HCT116 (cell line): ENCODE data around the gene BOD1L1. TPM values are rescaled to one million over a fixed set of nuclear protein-coding genes. Genes with fewer than 3 reads are reported as not detected.

Experiments
- ATAC-seq: fragments of 200-7000 bp; cut with Tn5 transposase; 2 replicates; pipeline ENCODE4 v1.9.1; 2020; ENCODE audit warnings: mild to moderate bottlenecking, moderate library complexity
- BruUV-seq: library from RNA; stranded (reverse); fragments of 400-500 nt; replicated peaks from 2 replicates; lab custom pipeline; 2021; lab: Mats Ljungman, UMichigan
- CTCF ChIA-PET: fragments of 300-600 bp; sonication (Branson Sonifier 250); formaldehyde crosslinking; loops from one replicate; lab custom pipeline; 2021; ENCODE audit warnings: antibody characterized with exemption; lab: Charles Lee
- POLR2A ChIA-PET: fragments of 300-600, 350-600 bp; sonication (Branson Sonifier 250); formaldehyde crosslinking; loops from one replicate; lab custom pipeline; 2021; ENCODE audit warnings: antibody characterized with exemption; lab: Charles Lee
- RAD21 ChIA-PET, 2 experiments: fragments of 300-600 bp; sonication (Branson Sonifier 250); formaldehyde crosslinking; loops; one replicate each; lab custom pipeline; 2023; ENCODE audit warnings: low total read pairs in 2 of 2; ENCODE audit not compliant: uncharacterized antibody in 2 of 2, unreplicated experiment in 2 of 2, low non-redundant PET in 1 of 2; lab: Charles Lee
- DNase-seq: peaks from one replicate; pipeline ENCODE4 v3.0.0-alpha.2; 2010; ENCODE audit warnings: low read depth, low spot score
- H2AFZ ChIP-seq: fragments of 200-600 bp; shearing (Covaris generic), sonication (generic); 2 replicates; pipeline ENCODE4 v1.6.1; 2017; ENCODE audit warnings: low read depth, mixed run types, mixed read lengths, antibody characterized with exemption, low read length; ENCODE audit not compliant: poor library complexity, severe bottlenecking
- H3K27ac ChIP-seq: 2 replicates; pipeline ENCODE4 v1.5.1; 2012; ENCODE audit warnings: low read depth, low read length
- H3K27me3 ChIP-seq: fragments of 200-600 bp; sonication (generic); 2 replicates; pipeline ENCODE4 v1.6.1; 2016; ENCODE audit warnings: mixed run types, low read length, mixed read lengths; ENCODE audit not compliant: insufficient read depth
- H3K36me3 ChIP-seq, 2 experiments: fragments of 200-500 bp in 1 of 2; fragments of 200-600 bp in 1 of 2; sonication (Bioruptor generic) in 1 of 2; sonication (generic) in 1 of 2; 2 replicates each; pipeline versions ENCODE4 v1.5.1 to v1.6.1; 2014 to 2016; ENCODE audit warnings: low read length in 2 of 2, inconsistent platforms in 1 of 2, mixed read lengths in 1 of 2, mixed run types in 1 of 2; ENCODE audit not compliant: insufficient read depth in 2 of 2, control insufficient read depth in 1 of 2
- H3K4me1 ChIP-seq, 2 experiments: fragments of 200-600 bp in 1 of 2; sonication (generic) in 1 of 2; 2 replicates each; pipeline versions ENCODE4 v1.5.1 to v1.6.1; 2012 to 2017; ENCODE audit warnings: low read length in 2 of 2, inconsistent platforms in 1 of 2, mild to moderate bottlenecking in 1 of 2, mixed read lengths in 1 of 2, mixed run types in 1 of 2, moderate library complexity in 1 of 2; ENCODE audit not compliant: insufficient read depth in 2 of 2, control insufficient read depth in 1 of 2
- H3K4me2 ChIP-seq: fragments of 200-600 bp; sonication (generic); 2 replicates; pipeline ENCODE4 v1.6.1; 2017; ENCODE audit warnings: mixed run types, low read length, mixed read lengths
- H3K4me3 ChIP-seq, 2 experiments: fragments of 200-600 bp in 1 of 2; sonication (generic) in 1 of 2; replicated peaks in 1 of 2; 2 replicates each; pipeline ENCODE4 v1.5.1; 2011 to 2016; ENCODE audit warnings: low read length in 2 of 2, control low read depth in 1 of 2, low read depth in 1 of 2, mild to moderate bottlenecking in 1 of 2, mixed read lengths in 1 of 2, mixed run types in 1 of 2
- H3K79me2 ChIP-seq: fragments of 200-600 bp; sonication (generic); 2 replicates; pipeline ENCODE4 v1.6.1; 2017; ENCODE audit warnings: mild to moderate bottlenecking, mixed run types, low read length, moderate library complexity, mixed read lengths; ENCODE audit not compliant: insufficient read depth
- H3K9ac ChIP-seq: fragments of 200-600 bp; sonication (generic); 2 replicates; pipeline ENCODE4 v1.6.1; 2016; ENCODE audit warnings: low read length, mixed read lengths
- H3K9me2 ChIP-seq: fragments of 200-600 bp; sonication (generic), shearing (Covaris generic); 2 replicates; pipeline ENCODE4 v1.6.1; 2017; ENCODE audit warnings: mixed run types, mild to moderate bottlenecking, moderate library complexity; ENCODE audit not compliant: insufficient read depth
- H3K9me3 ChIP-seq, 2 experiments: fragments of 200-500 bp in 1 of 2; fragments of 200-600 bp in 1 of 2; sonication (Bioruptor generic) in 1 of 2; sonication (generic) in 1 of 2; 2 replicates each; pipeline ENCODE4 v1.6.1; 2014 to 2017; ENCODE audit warnings: low read length in 2 of 2, mixed read lengths in 2 of 2, inconsistent platforms in 1 of 2, low read depth in 1 of 2, mild to moderate bottlenecking in 1 of 2, mixed run types in 1 of 2, moderate library complexity in 1 of 2; ENCODE audit not compliant: control insufficient read depth in 1 of 2, insufficient read depth in 1 of 2
- H4K20me1 ChIP-seq: fragments of 200-600 bp; sonication (generic), shearing (Covaris generic); 2 replicates; pipeline ENCODE4 v1.6.1; 2017; ENCODE audit warnings: mixed run types, mild to moderate bottlenecking, moderate library complexity; ENCODE audit not compliant: insufficient read depth
- ATF3 ChIP-seq: IDR thresholded peaks from 2 replicates; pipeline ENCODE4 v1.6.1; 2012
- CTCF ChIP-seq, 3 experiments: fragments of 200-600 bp in 1 of 3; sonication (generic) in 1 of 3; IDR thresholded peaks in 2 of 3; conservative IDR thresholded peaks in 1 of 3; 2 replicates each; pipeline ENCODE4 v1.5.1; 2012 to 2017; ENCODE audit warnings: low read depth in 2 of 3, low read length in 2 of 3, antibody characterized with exemption in 1 of 3, borderline replicate concordance in 1 of 3, control low read depth in 1 of 3, mild to moderate bottlenecking in 1 of 3, mixed read lengths in 1 of 3, mixed run types in 1 of 3, moderate library complexity in 1 of 3; ENCODE audit not compliant: insufficient read depth in 1 of 3
- ELF1 ChIP-seq: IDR thresholded peaks from 2 replicates; pipeline ENCODE4 v1.6.1; 2012; ENCODE audit warnings: low read depth, borderline replicate concordance
- EZH2 ChIP-seq: fragments of 200-600 bp; sonication (generic); IDR thresholded peaks from 2 replicates; pipeline ENCODE4 v1.6.1; 2017; ENCODE audit warnings: antibody characterized with exemption, mixed run types
- EZH2phosphoT487 ChIP-seq: fragments of 200-600 bp; IDR thresholded peaks from 2 replicates; pipeline ENCODE4 v1.6.1; 2018; ENCODE audit warnings: antibody characterized with exemption, borderline replicate concordance
- FOSL1 ChIP-seq: IDR thresholded peaks from 2 replicates; pipeline ENCODE4 v1.6.1; 2012; ENCODE audit warnings: low read depth
- JUND ChIP-seq: IDR thresholded peaks from 2 replicates; pipeline ENCODE4 v1.6.1; 2012
- MAX ChIP-seq: IDR thresholded peaks from 2 replicates; pipeline ENCODE4 v1.6.1; 2012
- REST ChIP-seq: IDR thresholded peaks from 2 replicates; pipeline ENCODE4 v1.6.1; 2012; ENCODE audit warnings: low read depth
- SP1 ChIP-seq: IDR thresholded peaks from 2 replicates; pipeline ENCODE4 v1.6.1; 2012; ENCODE audit warnings: low read depth
- SRF ChIP-seq: IDR thresholded peaks from 2 replicates; pipeline ENCODE4 v1.6.1; 2012; ENCODE audit warnings: low read depth
- YY1 ChIP-seq: IDR thresholded peaks from 2 replicates; pipeline ENCODE4 v1.6.1; 2011; ENCODE audit warnings: low read length, low read depth, moderate library complexity, mild to moderate bottlenecking; ENCODE audit not compliant: insufficient replicate concordance; ENCODE audit errors: extremely low read depth
- ZBTB33 ChIP-seq: IDR thresholded peaks from 2 replicates; pipeline ENCODE4 v1.6.1; 2011; ENCODE audit warnings: mild to moderate bottlenecking, low read length, moderate library complexity; ENCODE audit not compliant: insufficient replicate concordance; ENCODE audit errors: extremely low read depth
- ZFX ChIP-seq: fragments of 450-650 bp; IDR thresholded peaks from 2 replicates; pipeline ENCODE4 v1.6.1; 2017
- ZNF274 ChIP-seq: fragments of 200-500 bp; sonication (Bioruptor generic); IDR thresholded peaks from 2 replicates; pipeline ENCODE4 v1.6.1; 2014; ENCODE audit warnings: mild to moderate bottlenecking, low read depth, low read length, inconsistent platforms
- intact Hi-C: fragments of 100-400 bp; cut with micrococcal nuclease; formaldehyde crosslinking; loops from 2 replicates; pipeline ENCODE4 v1.10.0; 2022
- total RNA-seq: library from RNA; stranded (reverse); gene quantifications from one replicate; pipeline ENCODE4 v1.2.1, GENCODE V29; 2021; ENCODE audit not compliant: unreplicated experiment

Gene BOD1L1
- total RNA-seq, 1 experiment from 2014 or later, result 22.4 TPM

GRCh38 chr4:13541720-13542576, 85.6 kb downstream of the BOD1L1 start:
- Histone ChIP-seq H3K9ac (no peak overlapping the region), H3K27me3 (no peaks in the 10 kb centered on the region), H3K27ac (no peak overlapping the region), H3K36me3 (no peaks in the 10 kb centered on the region), H2AFZ (no peak overlapping the region), H3K79me2 (no peaks in the 10 kb centered on the region)
- TF ChIP-seq ZFX (no peak), MAX (no peak), SRF (no peak), ATF3 (no peak), CTCF (IDR thresholded peaks at IDR 0.05 in 2 of 3, conservative IDR thresholded peaks at IDR 0.05 in 1 of 3; ENCODE audit: borderline replicate concordance in 1 of 3, insufficient read depth in 1 of 3, low read depth in 2 of 3, low read length in 2 of 3) (no peak), ZBTB33 (no peak), FOSL1 (no peak), SP1 (no peak), REST (no peak), JUND (no peak), ELF1 (no peak), EZH2 (no peak), ZNF274 (no peak), YY1 (no peak), EZH2phosphoT487 (no peak)
- TF ChIP-seq, all 23 proteins: peak for 0
- Histone ChIP-seq H3K4me3 (no peak overlapping the region), H3K4me1 (peaks cover 8 to 11% of the 10 kb centered on the region in 2 experiments; a peak in 3 of 4 replicates), H3K4me2 (no peak overlapping the region), H3K9me3 (no peaks in the 10 kb centered on the region), H4K20me1 (no peaks in the 10 kb centered on the region), H3K9me2 (no peaks in the 10 kb centered on the region)
- no peak for ATAC-seq
- no TSS peak for BruUV-seq
- no peak for DNase-seq
- POLR2A ChIA-PET, result no interaction called here
- CTCF ChIA-PET, result no interaction called here
- RAD21 ChIA-PET, result no interaction called here
- intact Hi-C loops, result loop anchor here (10.0 kb wide), 1 partner anchor 137 kb away; no protein-coding TSS in a partner anchor
